GM12878 (cell line): ENCODE results near the gene GP9. TPM values are rescaled to one million over a fixed set of nuclear protein-coding genes. Genes with fewer than 3 reads are reported as not detected.

Experiments used
- ATAC-seq: fragments of 200-7000 bp; cut with Tn5 transposase; 3 replicates; pipeline ENCODE4 v1.9.1; 2020; ENCODE audit warnings: mild to moderate bottlenecking, moderate library complexity
- BruUV-seq: library from RNA; stranded (reverse); fragments of 400-500 nt; replicated peaks from 2 replicates; lab custom pipeline; 2021; lab: Mats Ljungman, UMichigan
- CTCF ChIA-PET: fragments of 300-600 bp; sonication (Branson Sonifier 250); formaldehyde crosslinking; extraction: SDS; loops from one replicate; lab custom pipeline; 2021; ENCODE audit warnings: inconsistent platforms; lab: Yijun Ruan, JAX
- POLR2A ChIA-PET: fragments of 350-600 bp; formaldehyde crosslinking; extraction: SDS; loops from one replicate; lab custom pipeline; 2021; ENCODE audit warnings: inconsistent platforms; lab: Charles Lee
- RAD21 ChIA-PET: fragments of 300-600 bp; sonication (Branson Sonifier 250); formaldehyde crosslinking; loops from one replicate; lab custom pipeline; 2023; ENCODE audit warnings: antibody characterized with exemption; ENCODE audit not compliant: unreplicated experiment; lab: Charles Lee
- SMC1A ChIA-PET: fragments of 300-600 bp; sonication (Branson Sonifier 250); formaldehyde crosslinking; loops from one replicate; lab custom pipeline; 2023; ENCODE audit not compliant: unreplicated experiment, uncharacterized antibody; lab: Charles Lee
- DNase-seq: peaks from one replicate; pipeline ENCODE4 v3.0.0-alpha.2; 2011; ENCODE audit warnings: low read depth, low spot score
- FAIRE-seq: peaks from 3 replicates; lab custom pipeline; 2011; peaks lifted over from hg19 to GRCh38; lab: Jason Lieb, UNC
- H2AFZ ChIP-seq: 2 replicates; pipeline ENCODE4 v1.6.0; 2011; ENCODE audit warnings: low read depth, low read length, control low read depth; ENCODE audit not compliant: control insufficient read depth
- H3K27ac ChIP-seq: 2 replicates; pipeline ENCODE4 v1.5.1; 2011; ENCODE audit warnings: control low read depth; ENCODE audit not compliant: control insufficient read depth, insufficient read depth
- H3K27me3 ChIP-seq, 2 experiments: replicated peaks in 1 of 2; 2 replicates each; pipeline versions ENCODE4 v1.6.0 to v1.6.1; 2011; ENCODE audit warnings: low read length in 1 of 2; ENCODE audit not compliant: control insufficient read depth in 2 of 2, insufficient read depth in 2 of 2
- H3K36me3 ChIP-seq, 2 experiments: 2 replicates each; pipeline ENCODE4 v1.5.1; 2011; ENCODE audit warnings: low read length in 1 of 2; ENCODE audit not compliant: control insufficient read depth in 2 of 2, insufficient read depth in 2 of 2
- H3K4me1 ChIP-seq: 2 replicates; pipeline ENCODE4 v1.6.1; 2011; ENCODE audit warnings: mild to moderate bottlenecking, low read length, moderate library complexity, mixed read lengths; ENCODE audit not compliant: control insufficient read depth, insufficient read depth
- H3K4me2 ChIP-seq: 2 replicates; pipeline ENCODE4 v1.6.0; 2011; ENCODE audit warnings: control low read depth; ENCODE audit not compliant: control insufficient read depth, insufficient read depth
- H3K4me3 ChIP-seq: fragments of 200-600 bp; sonication (generic); 2 replicates; pipeline ENCODE4 v1.5.1; 2016
- H3K79me2 ChIP-seq: 2 replicates; pipeline ENCODE4 v1.6.0; 2011; ENCODE audit warnings: low read length; ENCODE audit not compliant: control insufficient read depth, insufficient read depth
- H3K9ac ChIP-seq: 2 replicates; pipeline ENCODE4 v1.8.0; 2011; ENCODE audit warnings: low read length, control low read depth, mixed read lengths; ENCODE audit not compliant: control insufficient read depth, insufficient read depth
- H3K9me3 ChIP-seq: replicated peaks from 3 replicates; pipeline ENCODE4 v1.5.1; 2011; ENCODE audit warnings: mild to moderate bottlenecking, low read length; ENCODE audit not compliant: control insufficient read depth, insufficient read depth
- H4K20me1 ChIP-seq: 2 replicates; pipeline ENCODE4 v1.6.0; 2011; ENCODE audit not compliant: control insufficient read depth, insufficient read depth
- CEBPB ChIP-seq, 2 experiments: fragments of 150-350 bp in 1 of 2; IDR thresholded peaks; 2 replicates each; pipeline ENCODE4 v1.6.1; 2012 to 2014; ENCODE audit warnings: low read depth in 2 of 2, low read length in 2 of 2, borderline replicate concordance in 1 of 2, inconsistent platforms in 1 of 2
- CHD2 ChIP-seq: IDR thresholded peaks from 2 replicates; pipeline ENCODE4 v1.6.1; 2011; ENCODE audit warnings: low read depth, low read length, improper control_type of control experiment, borderline replicate concordance
- DPF2 ChIP-seq: fragments of 450-650 bp; IDR thresholded peaks from 2 replicates; pipeline ENCODE4 v1.6.1; 2017; ENCODE audit warnings: mild to moderate bottlenecking
- ESRRA ChIP-seq: IDR thresholded peaks from 2 replicates; pipeline ENCODE4 v1.6.1; 2012; ENCODE audit warnings: mild to moderate bottlenecking, low read length, improper control_type of control experiment
- EZH2 ChIP-seq: IDR thresholded peaks from 2 replicates; pipeline ENCODE4 v1.6.1; 2012; ENCODE audit warnings: low read depth, mild to moderate bottlenecking, control low read depth, inconsistent platforms, low read length, borderline replicate concordance; ENCODE audit not compliant: control insufficient read depth
- JUND ChIP-seq: IDR thresholded peaks from 2 replicates; pipeline ENCODE4 v1.6.1; 2012; ENCODE audit warnings: low read depth, mild to moderate bottlenecking, low read length, improper control_type of control experiment, moderate library complexity
- PAX8 ChIP-seq: fragments of 450-650 bp; IDR thresholded peaks from 2 replicates; pipeline ENCODE4 v1.6.1; 2017; ENCODE audit warnings: mild to moderate bottlenecking, moderate library complexity
- SIN3A ChIP-seq: IDR thresholded peaks from 2 replicates; pipeline ENCODE4 v1.6.1; 2012; ENCODE audit warnings: low read depth, low read length, improper control_type of control experiment
- SREBF1 ChIP-seq: IDR thresholded peaks from 2 replicates; pipeline ENCODE4 v1.6.1; 2012; ENCODE audit warnings: mild to moderate bottlenecking, low read length
- SUPT20H ChIP-seq: IDR thresholded peaks from 2 replicates; pipeline ENCODE4 v1.6.1; 2011; ENCODE audit warnings: low read depth, mild to moderate bottlenecking, low read length, moderate library complexity, borderline replicate concordance; ENCODE audit not compliant: control insufficient read depth
- ZNF217 ChIP-seq: fragments of 450-650 bp; IDR thresholded peaks from 2 replicates; pipeline ENCODE4 v1.6.1; 2017; ENCODE audit warnings: antibody characterized with exemption, mild to moderate bottlenecking
- ZNF24 ChIP-seq: fragments of 450-650 bp; IDR thresholded peaks from 2 replicates; pipeline ENCODE4 v1.6.1; 2017; ENCODE audit warnings: antibody characterized with exemption, mild to moderate bottlenecking
- WGBS: methylation state at CpG from one replicate; pipeline ENCODE4 v1.1.6; 2016; ENCODE audit warnings: low lambda C conversion rate; ENCODE audit not compliant: insufficient replicate concordance, insufficient coverage; ENCODE audit errors: missing lambda C conversion rate; 5-methylcytosine and 5-hydroxymethylcytosine counted together
- in situ Hi-C: fragments of 300-500 bp; cut with MboI; formaldehyde crosslinking; loops from 9 replicates; pipeline ENCODE4 v1.14.3; 2018; ENCODE audit warnings: mixed read lengths
- intact Hi-C: fragments of 100-400 bp; cut with micrococcal nuclease; formaldehyde crosslinking; loops from one replicate; pipeline ENCODE4 v1.14.2; 2022; ENCODE audit not compliant: unreplicated experiment
- polyA plus RNA-seq, 11 experiments: library from polyadenylated mRNA; depleted of rRNA in 4 of 11; unstranded in 6 of 11; stranded (reverse) in 5 of 11; fragments of >200 nt; fragmentation: Nextera tagmentation in 4 of 11; fragmentation: Illumina TruSeq in 1 of 11; extraction: Ambion mirVana in 4 of 11; extraction: Trizol in 1 of 11; gene quantifications; 1 replicate in 1 of 11; 2 replicates in 10 of 11; pipeline versions ENCODE4 v1.2.1 to v1.2.3, GENCODE V29; 2011 to 2016; ENCODE audit warnings: inconsistent platforms in 2 of 11, missing spikeins in 2 of 11, low read depth in 1 of 11
- total RNA-seq, 4 experiments: library from RNA; depleted of rRNA in 3 of 4; stranded (reverse); fragments of >200 nt in 3 of 4; fragmentation: Illumina TruSeq in 1 of 4; extraction: Trizol in 1 of 4; gene quantifications; 2 replicates each; pipeline versions ENCODE4 v1.2.1 to v1.2.3, GENCODE V29; 2013 to 2021
- TF ChIP-seq, protein P1 (sequence below): fragments of 450-650 bp; IDR thresholded peaks from 2 replicates; pipeline ENCODE4 v1.6.1; 2016; ENCODE audit warnings: mild to moderate bottlenecking, moderate library complexity, borderline replicate concordance

Gene GP9
- total and polyA plus RNA-seq, 10 of the 15 experiments (the other 5 are each of a cell fraction or from before 2014, with no cell fraction given) = 0.15 TPM; not detected in 9

- ChIA-PET CTCF (no interaction called here), SMC1A (no interaction called here), RAD21 (no interaction called here), POLR2A (no interaction called here)
- intact Hi-C loops (no loop called here), in situ Hi-C loops (no loop called here)
- Histone ChIP-seq H3K36me3 (no peaks in the 10 kb centered on the region), H4K20me1 (no peaks in the 10 kb centered on the region), H3K27me3 (no peaks in the 10 kb centered on the region), H3K27ac (no peak overlapping the region), H3K4me1 (no peaks in the 10 kb centered on the region), H3K4me2 (no peak overlapping the region), H3K4me3 (no peak overlapping the region), H2AFZ (no peak overlapping the region), H3K9me3 (no peaks in the 10 kb centered on the region; the same call in 2 of the 3 replicates), H3K9ac (no peak overlapping the region)
- FAIRE-seq (no peak), DNase-seq (no peak), ATAC-seq (no peak)
- WGBS = 43% methylated on average over 6 of the region's 6 CpGs
- TF ChIP-seq EZH2 = no peak
- TF ChIP-seq, all 136 proteins: peak for 0
- BruUV-seq = no TSS peak
- H3K79me2 ChIP-seq = no peaks in the 10 kb centered on the region
Observed at GRCh38 chr3:129047553-129047839, 13.1 kb upstream of the GP9 start.

- DNase-seq (no peak), ATAC-seq (no peak), FAIRE-seq (no peak)
- Histone ChIP-seq H3K9me3 (no peaks in the 10 kb centered on the region; the same call in 2 of the 3 replicates), H3K4me2 (no peak overlapping the region), H2AFZ (no peak overlapping the region), H3K36me3 (no peaks in the 10 kb centered on the region), H3K27me3 (no peaks in the 10 kb centered on the region), H3K27ac (no peak overlapping the region), H3K9ac (no peak overlapping the region), H3K4me3 (no peak overlapping the region), H4K20me1 (no peaks in the 10 kb centered on the region), H3K79me2 (no peaks in the 10 kb centered on the region), H3K4me1 (no peaks in the 10 kb centered on the region)
- in situ Hi-C loops (no loop called here), intact Hi-C loops (no loop called here)
- 27% methylated on average over 12 of the region's 12 CpGs for WGBS
- ChIA-PET SMC1A (interaction anchor here (0.9 to 7.9 kb wide), 3 partner anchors 80 to 196 kb away, joined by 4 to 118 read pairs (median 11); partner anchors contain the start of gene COPG1), RAD21 (interaction anchor here (7.3 kb wide), 1 partner anchor 195 kb away, joined by 88 read pairs; no protein-coding TSS in a partner anchor), CTCF (interaction anchor here (0.6 to 6.7 kb wide), 9 partner anchors 11 to 198 kb away, joined by 3 to 220 read pairs (median 37); partner anchors contain the start of gene RAB43), POLR2A (interaction anchor here (0.5 to 1.5 kb wide), 3 partner anchors 21 to 198 kb away, joined by 3 to 4 read pairs (median 3); partner anchors contain the start of gene COPG1)
- no TSS peak for BruUV-seq
- TF ChIP-seq CEBPB (IDR thresholded peaks at IDR 0.05; ENCODE audit: borderline replicate concordance in 1 of 2, low read depth in 2 of 2, low read length in 2 of 2) (no peak), CHD2 (no peak), SIN3A (no peak), ZNF217 (no peak), PAX8 (no peak), JUND (no peak), SREBF1 (no peak), DPF2 (no peak), ZNF24 (no peak), ESRRA (no peak), SUPT20H (no peak)
- TF ChIP-seq, protein P1, sequence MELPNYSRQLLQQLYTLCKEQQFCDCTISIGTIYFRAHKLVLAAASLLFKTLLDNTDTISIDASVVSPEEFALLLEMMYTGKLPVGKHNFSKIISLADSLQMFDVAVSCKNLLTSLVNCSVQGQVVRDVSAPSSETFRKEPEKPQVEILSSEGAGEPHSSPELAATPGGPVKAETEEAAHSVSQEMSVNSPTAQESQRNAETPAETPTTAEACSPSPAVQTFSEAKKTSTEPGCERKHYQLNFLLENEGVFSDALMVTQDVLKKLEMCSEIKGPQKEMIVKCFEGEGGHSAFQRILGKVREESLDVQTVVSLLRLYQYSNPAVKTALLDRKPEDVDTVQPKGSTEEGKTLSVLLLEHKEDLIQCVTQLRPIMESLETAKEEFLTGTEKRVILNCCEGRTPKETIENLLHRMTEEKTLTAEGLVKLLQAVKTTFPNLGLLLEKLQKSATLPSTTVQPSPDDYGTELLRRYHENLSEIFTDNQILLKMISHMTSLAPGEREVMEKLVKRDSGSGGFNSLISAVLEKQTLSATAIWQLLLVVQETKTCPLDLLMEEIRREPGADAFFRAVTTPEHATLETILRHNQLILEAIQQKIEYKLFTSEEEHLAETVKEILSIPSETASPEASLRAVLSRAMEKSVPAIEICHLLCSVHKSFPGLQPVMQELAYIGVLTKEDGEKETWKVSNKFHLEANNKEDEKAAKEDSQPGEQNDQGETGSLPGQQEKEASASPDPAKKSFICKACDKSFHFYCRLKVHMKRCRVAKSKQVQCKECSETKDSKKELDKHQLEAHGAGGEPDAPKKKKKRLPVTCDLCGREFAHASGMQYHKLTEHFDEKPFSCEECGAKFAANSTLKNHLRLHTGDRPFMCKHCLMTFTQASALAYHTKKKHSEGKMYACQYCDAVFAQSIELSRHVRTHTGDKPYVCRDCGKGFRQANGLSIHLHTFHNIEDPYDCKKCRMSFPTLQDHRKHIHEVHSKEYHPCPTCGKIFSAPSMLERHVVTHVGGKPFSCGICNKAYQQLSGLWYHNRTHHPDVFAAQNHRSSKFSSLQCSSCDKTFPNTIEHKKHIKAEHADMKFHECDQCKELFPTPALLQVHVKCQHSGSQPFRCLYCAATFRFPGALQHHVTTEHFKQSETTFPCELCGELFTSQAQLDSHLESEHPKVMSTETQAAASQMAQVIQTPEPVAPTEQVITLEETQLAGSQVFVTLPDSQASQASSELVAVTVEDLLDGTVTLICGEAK = no peak
Observed at GRCh38 chr3:129050556-129051295, 9.9 kb upstream of the GP9 start.
